Kidney epithelial cell (primary cell): Measurements from ENCODE around the gene RAMP2. TPM values are rescaled to one million over a fixed set of nuclear protein-coding genes. Genes with fewer than 3 reads are reported as not detected.
A peak's percentile ranks its signal among the peaks of the same experiment; 100 is the strongest.

ENCODE experiments used
- DNase-seq: peaks from one replicate; pipeline ENCODE4 v3.0.0-alpha.2; 2010; ENCODE audit warnings: low read depth
- H3K27me3 ChIP-seq: 2 replicates; pipeline ENCODE4 v1.6.0; 2011; ENCODE audit warnings: low read length; ENCODE audit not compliant: control insufficient read depth, insufficient read depth
- H3K36me3 ChIP-seq: 2 replicates; pipeline ENCODE4 v1.5.1; 2011; ENCODE audit warnings: low read length; ENCODE audit not compliant: control insufficient read depth, insufficient read depth
- H3K4me3 ChIP-seq: 2 replicates; pipeline ENCODE4 v1.5.1; 2011; ENCODE audit warnings: low read depth, mild to moderate bottlenecking, control low read depth, low read length
- total RNA-seq: library from RNA; depleted of rRNA; stranded (reverse); fragments of >200 nt; gene quantifications from 2 replicates; pipeline ENCODE4 v1.2.3, GENCODE V29; 2015
- TF ChIP-seq, protein P1 (sequence below): IDR thresholded peaks from 2 replicates; pipeline ENCODE4 v1.5.1; 2011; ENCODE audit warnings: mild to moderate bottlenecking, moderate library complexity, low read length, control low read depth, inconsistent platforms; ENCODE audit not compliant: insufficient read depth, poor library complexity, severe bottlenecking

The RAMP2 gene
- total RNA-seq, 1 donor from 2014 or later: 1.3 TPM

DNA sequence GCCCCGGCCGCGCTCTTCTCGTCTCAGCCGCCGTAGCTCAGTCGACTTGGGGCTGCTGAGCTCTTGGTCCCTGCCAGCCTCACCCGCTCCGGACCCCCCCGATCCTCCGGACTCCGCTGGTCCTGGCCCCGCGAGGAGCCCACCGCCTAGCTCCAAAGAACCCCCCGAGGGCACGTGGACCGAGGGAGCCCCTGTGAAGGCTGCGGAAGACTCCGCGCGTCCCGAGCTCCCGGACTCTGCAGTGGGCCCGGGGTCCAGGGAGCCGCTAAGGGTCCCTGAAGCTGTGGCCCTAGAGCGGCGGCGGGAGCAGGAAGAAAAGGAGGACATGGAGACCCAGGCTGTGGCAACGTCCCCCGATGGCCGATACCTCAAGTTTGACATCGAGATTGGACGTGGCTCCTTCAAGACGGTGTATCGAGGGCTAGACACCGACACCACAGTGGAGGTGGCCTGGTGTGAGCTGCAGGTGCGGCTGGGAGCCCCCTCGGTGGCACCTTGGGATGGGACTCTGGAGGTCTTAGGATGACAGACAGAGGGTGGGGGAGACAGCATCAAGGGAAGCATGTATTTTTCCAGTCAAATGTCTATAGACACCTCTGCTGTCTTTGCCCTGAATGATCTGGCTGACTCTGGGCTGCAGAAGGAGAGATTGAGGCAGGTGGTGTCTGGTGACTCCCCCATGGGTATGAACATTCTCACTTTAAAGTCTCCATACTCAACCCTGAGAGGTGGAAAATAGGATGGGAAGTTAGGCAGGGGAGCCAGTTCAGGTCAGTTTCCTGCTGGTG is 20.0 kb downstream of the RAMP2 start:
- peak overlapping the region; percentile 57 for H3K4me3 ChIP-seq
- TF ChIP-seq, protein P1, sequence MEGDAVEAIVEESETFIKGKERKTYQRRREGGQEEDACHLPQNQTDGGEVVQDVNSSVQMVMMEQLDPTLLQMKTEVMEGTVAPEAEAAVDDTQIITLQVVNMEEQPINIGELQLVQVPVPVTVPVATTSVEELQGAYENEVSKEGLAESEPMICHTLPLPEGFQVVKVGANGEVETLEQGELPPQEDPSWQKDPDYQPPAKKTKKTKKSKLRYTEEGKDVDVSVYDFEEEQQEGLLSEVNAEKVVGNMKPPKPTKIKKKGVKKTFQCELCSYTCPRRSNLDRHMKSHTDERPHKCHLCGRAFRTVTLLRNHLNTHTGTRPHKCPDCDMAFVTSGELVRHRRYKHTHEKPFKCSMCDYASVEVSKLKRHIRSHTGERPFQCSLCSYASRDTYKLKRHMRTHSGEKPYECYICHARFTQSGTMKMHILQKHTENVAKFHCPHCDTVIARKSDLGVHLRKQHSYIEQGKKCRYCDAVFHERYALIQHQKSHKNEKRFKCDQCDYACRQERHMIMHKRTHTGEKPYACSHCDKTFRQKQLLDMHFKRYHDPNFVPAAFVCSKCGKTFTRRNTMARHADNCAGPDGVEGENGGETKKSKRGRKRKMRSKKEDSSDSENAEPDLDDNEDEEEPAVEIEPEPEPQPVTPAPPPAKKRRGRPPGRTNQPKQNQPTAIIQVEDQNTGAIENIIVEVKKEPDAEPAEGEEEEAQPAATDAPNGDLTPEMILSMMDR: no peak

DNA sequence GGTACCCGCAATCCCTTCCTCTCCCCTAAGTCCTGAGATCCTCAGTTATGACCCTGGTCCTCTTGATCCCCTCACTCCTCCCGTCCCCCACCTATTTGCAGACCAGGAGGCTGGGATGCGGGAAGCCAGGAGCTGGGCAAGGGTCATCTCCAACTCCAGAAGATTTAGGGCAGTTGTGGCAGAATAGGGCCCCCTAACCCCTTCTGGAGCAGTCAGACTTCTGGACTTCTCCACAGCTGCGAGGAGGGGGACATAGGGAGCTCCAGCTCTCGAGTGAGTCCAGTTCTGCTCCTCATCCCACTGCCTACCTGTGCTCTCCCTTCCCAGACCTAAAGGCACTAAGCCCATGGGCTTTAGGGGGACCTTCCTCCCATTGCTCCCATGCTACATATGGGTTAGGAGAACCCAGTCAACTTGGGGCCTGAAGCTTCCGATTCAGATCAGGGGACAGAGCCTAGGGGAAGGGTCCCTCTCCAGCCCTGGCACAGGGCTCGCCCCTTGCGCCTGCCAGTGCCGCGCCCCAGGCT is 20.7 kb downstream of the RAMP2 start:
- peak overlapping the region; percentile 57 for H3K4me3 ChIP-seq
- no peaks in the 10 kb centered on the region for H3K36me3 ChIP-seq
- no peak for DNase-seq
- TF ChIP-seq, protein P1: no peak
- H3K27me3 ChIP-seq: peaks cover 2% of the 10 kb centered on the region

More for the DNA sequence above, 20.0 kb downstream of the RAMP2 start:
- Histone ChIP-seq H3K36me3 (peaks cover under 1% of the 10 kb centered on the region), H3K27me3 (peaks cover 2% of the 10 kb centered on the region)
- no peak for DNase-seq

- DNase-seq: no peak
- Histone ChIP-seq H3K27me3 (peaks cover 2% of the 10 kb centered on the region), H3K4me3 (peak overlapping the region; percentile 57), H3K36me3 (no peaks in the 10 kb centered on the region)
- TF ChIP-seq, protein P1: no peak
Measured at GRCh38 chr17:42782166-42783061, 21.4 kb downstream of the RAMP2 start.

- peaks cover 2% of the 10 kb centered on the region for H3K27me3 ChIP-seq
- no peak overlapping the region for H3K4me3 ChIP-seq
- TF ChIP-seq, protein P1: no peak
- DNase-seq: peak; percentile 61
- no peaks in the 10 kb centered on the region for H3K36me3 ChIP-seq
Measured at GRCh38 chr17:42783062-42783790, 22.2 kb downstream of the RAMP2 start.

DNA sequence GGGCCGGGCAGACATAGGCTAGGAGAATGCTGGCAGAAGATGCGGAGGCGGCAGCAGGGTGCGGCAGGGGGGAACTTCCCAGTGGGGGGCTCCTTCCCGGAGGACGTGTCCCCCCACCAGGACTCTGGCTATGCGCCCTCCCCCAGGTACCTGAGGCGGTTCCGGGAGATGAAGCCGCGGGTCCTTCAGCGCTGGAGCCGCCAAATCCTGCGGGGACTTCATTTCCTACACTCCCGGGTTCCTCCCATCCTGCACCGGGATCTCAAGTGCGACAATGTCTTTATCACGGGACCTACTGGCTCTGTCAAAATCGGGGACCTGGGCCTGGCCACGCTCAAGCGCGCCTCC is 22.7 kb downstream of the RAMP2 start:
- DNase-seq: no peak

More for the DNA sequence above, 22.7 kb downstream of the RAMP2 start:
- TF ChIP-seq, protein P1: no peak
- Histone ChIP-seq H3K4me3 (no peak overlapping the region), H3K27me3 (peaks cover 2% of the 10 kb centered on the region), H3K36me3 (no peaks in the 10 kb centered on the region)
